GM10266 (cell line): Measurements from ENCODE around the gene TRIM71.

ENCODE experiments used
- DNase-seq: peaks from one replicate; pipeline ENCODE4 v3.0.0; 2012; ENCODE audit errors: extremely low spot score
- CTCF ChIP-seq: IDR thresholded peaks from 2 replicates; pipeline ENCODE4 v1.5.1; 2012; ENCODE audit warnings: mild to moderate bottlenecking, low read depth; ENCODE audit not compliant: control insufficient read depth, insufficient read depth; ENCODE audit errors: missing control alignments

TRIM71 gene

GRCh38 chr3:32876920-32877319, 59.1 kb downstream of the TRIM71 start:
- no peak for DNase-seq
- TF ChIP-seq CTCF, result no peak

- DNase-seq, result no peak
- no peak for TF ChIP-seq CTCF
Measured at GRCh38 chr3:32877598-32877997, 59.8 kb downstream of the TRIM71 start.

- TF ChIP-seq CTCF, result no peak
- no peak for DNase-seq
Measured at GRCh38 chr3:32880225-32880624, 62.4 kb downstream of the TRIM71 start.

- DNase-seq, result no peak
- TF ChIP-seq CTCF, result no peak
Measured at GRCh38 chr3:32881624-32882023, 63.8 kb downstream of the TRIM71 start.

GRCh38 chr3:32882189-32882588, 64.4 kb downstream of the TRIM71 start:
- TF ChIP-seq CTCF, result no peak
- no peak for DNase-seq

- no peak for TF ChIP-seq CTCF
Measured at GRCh38 chr3:32882603-32883025, 64.8 kb downstream of the TRIM71 start.

GRCh38 chr3:32883817-32884216, 66.0 kb downstream of the TRIM71 start:
- no peak for TF ChIP-seq CTCF

More at GRCh38 chr3:32882603-32883025, 64.8 kb downstream of the TRIM71 start:
- peak; percentile 34 for DNase-seq

GRCh38 chr3:32884591-32884990, 66.8 kb downstream of the TRIM71 start:
- no peak for TF ChIP-seq CTCF
- DNase-seq, result no peak

More at GRCh38 chr3:32883817-32884216, 66.0 kb downstream of the TRIM71 start:
- DNase-seq, result no peak
